ENCODE results near the gene ZNF670. TPM values are rescaled to one million over a fixed set of nuclear protein-coding genes. Genes with fewer than 3 reads are reported as not detected.

Gene ZNF670
- total RNA-seq, 4 donors from 2014 or later, result 2.3 to 3.2 (median 2.8) TPM

- TF ChIP-seq CTCF (IDR thresholded peaks at IDR 0.05), result no peak
- no peak for ATAC-seq (ENCODE audit: low FRiP score)
- no peak for DNase-seq (ENCODE audit: low spot score)
Observed at GRCh38 chr1:247115545-247115944, 36.9 kb upstream of the ZNF670 start.

GRCh38 chr1:247115141-247115510, 36.5 kb upstream of the ZNF670 start:
- DNase-seq (ENCODE audit: low spot score) (no peak), ATAC-seq (ENCODE audit: low FRiP score) (no peak)
- no peak for TF ChIP-seq CTCF (IDR thresholded peaks at IDR 0.05)

DNA sequence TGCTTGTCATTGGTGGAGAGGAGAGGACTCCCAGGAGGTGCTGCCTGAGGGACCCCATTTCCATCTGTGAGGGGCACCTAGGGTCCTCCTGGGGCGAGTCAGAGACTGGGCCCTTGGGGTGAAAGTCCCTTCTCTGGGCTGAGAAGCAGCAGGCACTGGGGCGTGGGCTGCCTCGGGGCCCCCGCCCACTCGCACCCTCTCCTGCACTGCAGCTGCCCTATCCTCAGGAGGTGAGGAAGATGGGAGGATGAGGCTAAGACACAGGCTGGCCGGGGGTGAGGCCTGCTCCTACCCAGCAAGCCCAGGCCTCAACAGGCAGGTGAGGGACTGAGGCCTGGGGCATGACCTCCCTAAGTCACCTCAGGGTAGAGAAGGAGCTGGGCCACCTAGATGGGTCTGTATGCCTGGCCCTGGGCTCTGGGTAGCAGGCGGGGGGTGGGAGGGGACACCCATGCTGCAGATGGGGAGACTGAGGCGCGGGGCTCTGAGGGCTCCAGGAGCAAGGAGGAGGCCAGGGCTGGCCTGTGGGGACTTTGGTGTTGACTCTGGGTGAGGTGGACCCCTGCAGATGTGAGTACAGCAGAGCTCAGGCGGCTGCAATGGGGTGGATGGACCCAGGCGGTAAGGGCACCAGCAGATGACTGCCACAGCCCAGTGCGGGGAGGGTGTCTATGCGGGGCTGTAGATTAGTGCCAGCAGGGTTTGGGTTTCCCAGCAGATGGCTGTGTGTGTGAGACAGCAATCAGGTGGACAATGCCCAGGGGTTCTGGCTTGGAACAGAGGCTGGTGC, 35.9 kb upstream of the ZNF670 start:
- ATAC-seq (ENCODE audit: low FRiP score) (no peak), DNase-seq (ENCODE audit: low spot score) (no peak)
- no peak for TF ChIP-seq CTCF (IDR thresholded peaks at IDR 0.05)

GRCh38 chr1:247113733-247114271, 35.2 kb upstream of the ZNF670 start:
- TF ChIP-seq CTCF (IDR thresholded peaks at IDR 0.05), result no peak
- ATAC-seq (ENCODE audit: low FRiP score), result no peak
- no peak for DNase-seq (ENCODE audit: low spot score)

DNA sequence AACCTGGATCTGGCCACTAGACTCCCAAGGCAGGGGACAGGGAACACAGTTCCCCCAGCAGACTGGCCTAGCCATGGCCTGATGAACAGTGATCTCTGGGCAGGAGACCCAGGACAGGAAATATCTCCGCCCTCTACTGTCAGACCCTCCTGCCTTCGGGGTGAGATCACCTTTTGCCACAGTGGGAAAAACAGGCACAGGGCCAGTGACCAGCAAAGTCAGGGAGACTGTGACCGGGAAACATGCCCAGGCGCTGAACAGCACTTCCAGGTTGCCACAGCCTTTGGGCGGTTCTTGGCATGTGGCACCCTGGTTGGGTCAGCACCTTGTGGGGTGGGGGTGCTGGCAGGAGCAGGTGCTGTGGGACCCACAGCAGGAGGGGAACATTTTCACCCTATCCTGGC, 34.5 kb upstream of the ZNF670 start:
- ATAC-seq (ENCODE audit: low FRiP score), result no peak

DNA sequence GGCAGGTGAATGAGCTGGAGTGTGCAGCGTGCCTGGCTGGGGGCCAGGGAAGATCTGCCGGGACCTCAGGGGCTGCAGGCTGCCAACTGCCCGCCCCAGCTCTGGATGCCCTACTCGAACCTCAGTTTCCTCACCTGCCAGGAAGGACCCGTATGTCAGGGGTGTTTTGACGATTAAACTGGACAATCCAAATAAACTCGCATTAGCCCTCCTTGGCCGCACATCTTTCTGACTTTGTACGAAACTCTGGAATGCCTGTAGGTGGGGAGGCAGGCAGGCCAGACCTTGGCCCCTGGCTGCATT, 33.8 kb upstream of the ZNF670 start:
- no peak for ATAC-seq (ENCODE audit: low FRiP score)
- DNase-seq (ENCODE audit: low spot score), result no peak

More for the DNA sequence above, 34.5 kb upstream of the ZNF670 start:
- no peak for DNase-seq (ENCODE audit: low spot score)
- no peak for TF ChIP-seq CTCF (IDR thresholded peaks at IDR 0.05)

More for the DNA sequence above, 33.8 kb upstream of the ZNF670 start:
- TF ChIP-seq CTCF (IDR thresholded peaks at IDR 0.05), result no peak

Measured in omental fat pad (tissue), 4 donors.